Activated CD4-positive, alpha-beta T cell treated with anti-CD3 and anti-CD28 coated beads for 36 hours (primary cell): ENCODE results near the gene OAF. TPM values are rescaled to one million over a fixed set of nuclear protein-coding genes. Genes with fewer than 3 reads are reported as not detected.
A peak's percentile ranks its signal among the peaks of the same experiment; 100 is the strongest.

ENCODE experiments used
- ATAC-seq: fragments of 200-7000 bp; cut with Tn5 transposase; one replicate; pipeline ENCODE4 v1.10.0; 2021; ENCODE audit warnings: mild to moderate bottlenecking, moderate library complexity
- CTCF ChIA-PET: fragments of 350-600 bp; sonication (Branson Sonifier 250); formaldehyde crosslinking; loops from one replicate; lab custom pipeline; 2021; ENCODE audit warnings: antibody characterized with exemption; lab: Charles Lee
- POLR2A ChIA-PET: fragments of 350-600 bp; sonication (Branson Sonifier 250); formaldehyde crosslinking; loops from one replicate; lab custom pipeline; 2021; ENCODE audit warnings: antibody characterized with exemption, inconsistent platforms; lab: Charles Lee
- DNase-seq: peaks from one replicate; pipeline ENCODE4 v3.0.0-alpha.2; 2020
- H3K27ac Mint-ChIP-seq: one replicate; pipeline ENCODE4 v1.8.0; 2021; ENCODE audit warnings: mixed read lengths
- H3K27me3 Mint-ChIP-seq: one replicate; pipeline ENCODE4 v1.8.0; 2021; ENCODE audit warnings: mixed read lengths
- H3K36me3 Mint-ChIP-seq: one replicate; pipeline ENCODE4 v1.8.0; 2021; ENCODE audit warnings: low read depth, mixed read lengths
- H3K4me1 Mint-ChIP-seq: one replicate; pipeline ENCODE4 v1.8.0; 2021; ENCODE audit warnings: mixed read lengths
- H3K4me3 Mint-ChIP-seq: one replicate; pipeline ENCODE4 v1.8.0; 2021; ENCODE audit warnings: mild to moderate bottlenecking, moderate library complexity, mixed read lengths
- H3K9me3 Mint-ChIP-seq: one replicate; pipeline ENCODE4 v1.8.0; 2021; ENCODE audit warnings: low read depth, mixed read lengths
- intact Hi-C, 2 experiments: fragments of 100-400 bp; cut with DNase I in 1 of 2; cut with micrococcal nuclease in 1 of 2; formaldehyde crosslinking; loops; one replicate each; pipeline versions ENCODE4 v1.14.2 to v1.15.1; 2022 to 2024; cut with DNase I, micrococcal nuclease
- total RNA-seq, 2 experiments: library from RNA; stranded (reverse); gene quantifications; one replicate each; pipeline ENCODE4 v1.2.3, GENCODE V29; 2021

OAF gene
- total RNA-seq, 2 experiments from 2014 or later = 1.4 to 1.6 TPM

GRCh38 chr11:120224972-120225909, 14.4 kb downstream of the OAF start:
- ATAC-seq = no peak

GRCh38 chr11:120226242-120226641, 15.4 kb downstream of the OAF start:
- Mint-ChIP-seq H3K27ac (no peak overlapping the region), H3K36me3 (no peaks in the 10 kb centered on the region), H3K4me3 (no peak overlapping the region), H3K27me3 (peaks cover 4% of the 10 kb centered on the region), H3K4me1 (peaks cover 6% of the 10 kb centered on the region), H3K9me3 (no peaks in the 10 kb centered on the region)
- intact Hi-C loops = no loop called here
- ChIA-PET CTCF (interaction anchor here (0.5 to 1.3 kb wide), 3 partner anchors 17 to 63 kb away, joined by 3 to 6 read pairs (median 3); no protein-coding TSS in a partner anchor), POLR2A (no interaction called here)
- ATAC-seq (no peak), DNase-seq (no peak)

More at GRCh38 chr11:120224972-120225909, 14.4 kb downstream of the OAF start:
- DNase-seq = no peak
- H3K27me3 Mint-ChIP-seq = peaks cover 4% of the 10 kb centered on the region
- H3K36me3 Mint-ChIP-seq = no peaks in the 10 kb centered on the region
- ChIA-PET CTCF (interaction anchor here (0.6 to 1.6 kb wide), 4 partner anchors 17 to 74 kb away, joined by 3 to 6 read pairs (median 4); no protein-coding TSS in a partner anchor), POLR2A (no interaction called here)
- H3K4me1 Mint-ChIP-seq = peaks cover 8% of the 10 kb centered on the region
- intact Hi-C loops = no loop called here
- no peaks in the 10 kb centered on the region for H3K9me3 Mint-ChIP-seq
- no peak overlapping the region for H3K4me3 Mint-ChIP-seq
- H3K27ac Mint-ChIP-seq = no peak overlapping the region

- Mint-ChIP-seq H3K27me3 (peaks cover 4% of the 10 kb centered on the region), H3K27ac (no peak overlapping the region), H3K9me3 (no peaks in the 10 kb centered on the region), H3K4me1 (peaks cover 3% of the 10 kb centered on the region), H3K4me3 (no peak overlapping the region), H3K36me3 (no peaks in the 10 kb centered on the region)
- ChIA-PET POLR2A (no interaction called here), CTCF (interaction anchor here (0.6 to 0.8 kb wide), 2 partner anchors 28 to 62 kb away, joined by 3 read pairs; no protein-coding TSS in a partner anchor)
- no peak for DNase-seq
- no peak for ATAC-seq
- intact Hi-C loops = no loop called here
Measured at GRCh38 chr11:120226714-120227113, 15.9 kb downstream of the OAF start.

- no peak overlapping the region for H3K4me3 Mint-ChIP-seq
- POLR2A ChIA-PET = interaction anchor here (0.6 kb wide), 1 partner anchor 496 kb away, joined by 3 read pairs; no protein-coding TSS in a partner anchor
- DNase-seq (no peak), ATAC-seq (no peak)
- peaks cover 4% of the 10 kb centered on the region for H3K27me3 Mint-ChIP-seq
- intact Hi-C loops = no loop called here
- H3K27ac Mint-ChIP-seq = no peak overlapping the region
- no peaks in the 10 kb centered on the region for H3K9me3 Mint-ChIP-seq
- H3K4me1 Mint-ChIP-seq = peaks cover 3% of the 10 kb centered on the region
- H3K36me3 Mint-ChIP-seq = no peaks in the 10 kb centered on the region
- CTCF ChIA-PET = interaction anchor here (0.6 to 1.1 kb wide), 3 partner anchors 26 to 76 kb away, joined by 3 read pairs; no protein-coding TSS in a partner anchor
Measured at GRCh38 chr11:120227228-120227852, 16.5 kb downstream of the OAF start.

- Mint-ChIP-seq H3K9me3 (no peaks in the 10 kb centered on the region), H3K36me3 (no peaks in the 10 kb centered on the region), H3K27ac (no peak overlapping the region), H3K4me1 (peaks cover 3% of the 10 kb centered on the region), H3K27me3 (peaks cover 5% of the 10 kb centered on the region), H3K4me3 (no peak overlapping the region)
- ChIA-PET POLR2A (no interaction called here), CTCF (interaction anchor here (0.6 to 3.4 kb wide), 9 partner anchors 15 to 76 kb away, joined by 3 to 18 read pairs (median 4); no protein-coding TSS in a partner anchor)
- intact Hi-C loops = loop anchor here (1.0 kb wide), 1 partner anchor 57 kb away; no protein-coding TSS in a partner anchor
- DNase-seq (no peak), ATAC-seq (peak; percentile 23)
Measured at GRCh38 chr11:120228794-120229384, 18.1 kb downstream of the OAF start.

GRCh38 chr11:120229451-120230424, 18.9 kb downstream of the OAF start:
- ChIA-PET CTCF (interaction anchor here (0.6 to 3.4 kb wide), 12 partner anchors 15 to 86 kb away, joined by 3 to 18 read pairs (median 4); no protein-coding TSS in a partner anchor), POLR2A (no interaction called here)
- peak; percentile 41 for DNase-seq
- intact Hi-C loops = loop anchor here (1.0 kb wide), 1 partner anchor 57 kb away; no protein-coding TSS in a partner anchor
- H3K36me3 Mint-ChIP-seq = no peaks in the 10 kb centered on the region
- H3K4me1 Mint-ChIP-seq = peaks cover 3% of the 10 kb centered on the region
- peaks cover 9% of the 10 kb centered on the region for H3K27me3 Mint-ChIP-seq
- no peak for ATAC-seq
- no peak overlapping the region for H3K27ac Mint-ChIP-seq
- no peaks in the 10 kb centered on the region for H3K9me3 Mint-ChIP-seq
- H3K4me3 Mint-ChIP-seq = no peak overlapping the region

GRCh38 chr11:120230433-120231071, 19.7 kb downstream of the OAF start:
- POLR2A ChIA-PET = no interaction called here
- no peaks in the 10 kb centered on the region for H3K36me3 Mint-ChIP-seq

GRCh38 chr11:120231963-120232362, 21.1 kb downstream of the OAF start:
- CTCF ChIA-PET = interaction anchor here (1.2 to 3.4 kb wide), 3 partner anchors 60 to 119 kb away, joined by 3 to 12 read pairs (median 4); no protein-coding TSS in a partner anchor
- no peaks in the 10 kb centered on the region for H3K4me1 Mint-ChIP-seq
- DNase-seq (no peak), ATAC-seq (no peak)
- no peaks in the 10 kb centered on the region for H3K9me3 Mint-ChIP-seq
- no peak overlapping the region for H3K4me3 Mint-ChIP-seq
- intact Hi-C loops = no loop called here
- H3K27ac Mint-ChIP-seq = no peak overlapping the region
- peaks cover 18% of the 10 kb centered on the region for H3K27me3 Mint-ChIP-seq
- POLR2A ChIA-PET = no interaction called here
- H3K36me3 Mint-ChIP-seq = no peaks in the 10 kb centered on the region

More at GRCh38 chr11:120230433-120231071, 19.7 kb downstream of the OAF start:
- H3K27me3 Mint-ChIP-seq = peaks cover 16% of the 10 kb centered on the region
- H3K27ac Mint-ChIP-seq = no peak overlapping the region
- ATAC-seq (no peak), DNase-seq (no peak)
- H3K4me1 Mint-ChIP-seq = no peaks in the 10 kb centered on the region
- intact Hi-C loops = no loop called here
- H3K4me3 Mint-ChIP-seq = no peak overlapping the region
- CTCF ChIA-PET = interaction anchor here (0.7 to 3.4 kb wide), 7 partner anchors 16 to 211 kb away, joined by 3 to 18 read pairs (median 5); no protein-coding TSS in a partner anchor
- no peaks in the 10 kb centered on the region for H3K9me3 Mint-ChIP-seq

- ChIA-PET CTCF (interaction anchor here (0.7 to 8.1 kb wide), 9 partner anchors 9 to 102 kb away, joined by 3 to 164 read pairs (median 4); no protein-coding TSS in a partner anchor), POLR2A (no interaction called here)
- ATAC-seq (no peak), DNase-seq (no peak)
- Mint-ChIP-seq H3K4me3 (no peak overlapping the region), H3K9me3 (no peaks in the 10 kb centered on the region), H3K27me3 (peaks cover 29% of the 10 kb centered on the region), H3K4me1 (no peaks in the 10 kb centered on the region), H3K36me3 (no peaks in the 10 kb centered on the region), H3K27ac (no peak overlapping the region)
- intact Hi-C loops = no loop called here
Measured at GRCh38 chr11:120233207-120233803, 22.5 kb downstream of the OAF start.
